T-cell (primary cell): ENCODE data around the gene CALCB. TPM values are rescaled to one million over a fixed set of nuclear protein-coding genes. Genes with fewer than 3 reads are reported as not detected.

Source experiments
- ATAC-seq, 4 experiments: fragments of 200-7000 bp in 3 of 4; fragments of 150-1000 bp in 1 of 4; cut with Tn5 transposase; replicated peaks in 1 of 4; 1 replicate in 3 of 4; 2 replicates in 1 of 4; pipeline ENCODE4 v1.10.0; 2021; ENCODE audit warnings: moderate library complexity in 3 of 4, mild to moderate bottlenecking in 2 of 4, moderate number of reproducible peaks in 1 of 4
- CTCF ChIA-PET, 2 donors: fragments of 300-600 bp; sonication (Branson Sonifier 250); formaldehyde crosslinking; loops; one replicate each; lab custom pipeline; 2022; ENCODE audit warnings: antibody characterized with exemption in 2 of 2; lab: Charles Lee
- POLR2A ChIA-PET, 2 donors: fragments of 300-600 bp; sonication (Branson Sonifier 250); formaldehyde crosslinking; loops; one replicate each; lab custom pipeline; 2022; ENCODE audit warnings: antibody characterized with exemption in 2 of 2; lab: Charles Lee
- DNase-seq, 35 experiments: peaks; one replicate each; pipeline versions ENCODE4 v3.0.0 to v3.0.0-alpha.2; 2013 to 2023
- H3K27ac ChIP-seq: one replicate; pipeline ENCODE4 v1.5.1; 2013; ENCODE audit warnings: low read length
- H3K27me3 ChIP-seq, 2 experiments: replicated peaks in 1 of 2; 1 replicate in 1 of 2; 2 replicates in 1 of 2; pipeline versions ENCODE4 v1.6.1 to v1.7.0; 2013; ENCODE audit warnings: low read length in 1 of 2, mixed read lengths in 1 of 2; ENCODE audit not compliant: control insufficient read depth in 2 of 2, insufficient read depth in 2 of 2; ENCODE audit errors: extremely low read depth in 1 of 2
- H3K36me3 ChIP-seq, 2 donors: 1 replicate in 1 of 2; 2 replicates in 1 of 2; pipeline versions ENCODE4 v1.6.1 to v1.7.0; 2013; ENCODE audit warnings: low read length in 1 of 2; ENCODE audit not compliant: control insufficient read depth in 2 of 2, insufficient read depth in 1 of 2; ENCODE audit errors: extremely low read depth in 1 of 2
- H3K4me1 ChIP-seq, 2 experiments: 1 replicate in 1 of 2; 2 replicates in 1 of 2; pipeline versions ENCODE4 v1.6.1 to v1.7.0; 2013; ENCODE audit warnings: low read length in 2 of 2, mixed read lengths in 1 of 2; ENCODE audit not compliant: insufficient read depth in 2 of 2, control insufficient read depth in 1 of 2; ENCODE audit errors: extremely low read depth in 1 of 2
- H3K4me3 ChIP-seq, 2 donors: 1 replicate in 1 of 2; 2 replicates in 1 of 2; pipeline versions ENCODE4 v1.5.1 to v1.7.0; 2013; ENCODE audit warnings: mild to moderate bottlenecking in 2 of 2, low read length in 1 of 2, moderate library complexity in 1 of 2; ENCODE audit not compliant: control insufficient read depth in 1 of 2; ENCODE audit errors: extremely low read depth in 1 of 2
- H3K9me3 ChIP-seq: 2 replicates; pipeline ENCODE4 v1.7.0; 2013
- H3K27ac Mint-ChIP-seq, 2 donors: one replicate each; pipeline ENCODE4 v1.8.0; 2020 to 2021; ENCODE audit warnings: mild to moderate bottlenecking in 2 of 2, mixed read lengths in 2 of 2
- H3K27me3 Mint-ChIP-seq, 2 donors: one replicate each; pipeline ENCODE4 v1.8.0; 2021 to 2022; ENCODE audit warnings: mixed read lengths in 2 of 2
- H3K36me3 Mint-ChIP-seq: one replicate; pipeline ENCODE4 v1.8.0; 2021; ENCODE audit warnings: mixed read lengths
- H3K4me1 Mint-ChIP-seq, 3 donors: one replicate each; pipeline ENCODE4 v1.8.0; 2020 to 2022; ENCODE audit warnings: mixed read lengths in 3 of 3, mild to moderate bottlenecking in 1 of 3
- H3K4me3 Mint-ChIP-seq, 3 donors: one replicate each; pipeline ENCODE4 v1.8.0; 2020 to 2022; ENCODE audit warnings: mild to moderate bottlenecking in 3 of 3, mixed read lengths in 3 of 3, moderate library complexity in 3 of 3
- H3K9me3 Mint-ChIP-seq, 3 donors: one replicate each; pipeline ENCODE4 v1.8.0; 2020 to 2022; ENCODE audit warnings: mixed read lengths in 3 of 3
- WGBS: methylation state at CpG from one replicate; pipeline ENCODE4 v1.1.5; 2013; ENCODE audit warnings: missing lambda C conversion rate; ENCODE audit not compliant: insufficient coverage; 5-methylcytosine and 5-hydroxymethylcytosine counted together
- total RNA-seq, 35 experiments: library from RNA in 6 of 35; stranded (reverse) in 6 of 35; fragments of 120-200 nt in 1 of 35; gene quantifications; one replicate each; pipeline versions ENCODE4 v1.2.1 to v1.2.4 and lab custom pipeline; 2013 to 2026

The CALCB gene
- total RNA-seq, 5 donors from 2014 or later (not counting 1 experiment from before 2014, with no cell fraction given), result 0.58 to 1.0 (median 0.72) TPM

DNA sequence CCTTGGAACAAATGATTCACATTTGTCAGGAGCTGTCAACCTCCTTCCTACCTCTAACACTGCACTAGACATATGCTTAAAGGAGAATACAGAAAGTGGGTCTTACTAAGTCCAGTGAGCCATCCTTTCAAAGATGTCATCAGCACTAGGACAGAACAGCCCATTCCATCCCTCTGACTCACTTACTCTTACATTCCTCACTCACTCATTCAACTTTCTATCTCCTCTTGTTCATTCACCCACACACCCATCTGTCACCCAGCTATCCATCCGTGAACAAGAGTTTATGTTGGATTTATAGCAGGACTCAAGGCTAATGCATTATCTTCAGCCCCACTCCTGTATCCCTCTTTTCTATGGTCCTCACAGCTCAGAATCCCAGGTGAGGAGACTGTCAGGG is 50.5 kb downstream of the CALCB start:
- H3K4me3 Mint-ChIP-seq, result no peak overlapping the region
- POLR2A ChIA-PET, result no interaction called here

DNA sequence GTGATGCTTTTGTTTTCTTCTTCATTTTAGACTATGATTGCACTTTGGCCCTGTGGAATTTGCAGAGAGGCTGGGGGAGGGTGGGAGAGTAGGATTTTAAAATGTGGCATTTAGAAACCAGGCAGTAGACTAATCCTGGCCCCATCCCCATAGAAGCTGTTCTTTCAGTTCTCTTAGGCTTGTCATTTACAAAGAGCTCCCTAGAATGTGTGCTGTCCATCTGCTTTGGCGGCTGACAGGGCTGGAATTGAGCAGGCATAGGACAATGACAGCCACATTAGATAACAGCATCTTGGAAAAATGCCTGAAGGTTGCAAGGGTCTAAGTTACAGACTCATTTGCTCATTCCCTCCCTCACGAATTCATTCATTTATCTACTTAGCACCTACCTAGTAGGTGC is 51.1 kb downstream of the CALCB start:
- Mint-ChIP-seq H3K27ac (no peak overlapping the region), H3K4me3 (no peak overlapping the region), H3K9me3 (no peaks in the 10 kb centered on the region), H3K27me3 (peaks cover 15 to 21% of the 10 kb centered on the region in 2 donors), H3K36me3 (no peaks in the 10 kb centered on the region), H3K4me1 (no peaks in the 10 kb centered on the region)
- H3K9me3 ChIP-seq, result no peaks in the 10 kb centered on the region
- H3K27me3 ChIP-seq, result peaks cover 0 to 18% of the 10 kb centered on the region in 2 experiments
- no peak for ATAC-seq
- ChIA-PET CTCF (no interaction called here), POLR2A (no interaction called here)
- H3K4me3 ChIP-seq, result no peak overlapping the region
- DNase-seq, result no peak
- H3K36me3 ChIP-seq, result no peaks in the 10 kb centered on the region
- WGBS, result 100% methylated on average over 1 of the region's 2 CpGs
- no peak overlapping the region for H3K27ac ChIP-seq
- no peaks in the 10 kb centered on the region for H3K4me1 ChIP-seq

More for the DNA sequence above, 50.5 kb downstream of the CALCB start:
- Histone ChIP-seq H3K9me3 (no peaks in the 10 kb centered on the region), H3K36me3 (no peaks in the 10 kb centered on the region), H3K4me1 (no peaks in the 10 kb centered on the region), H3K4me3 (no peak overlapping the region), H3K27me3 (peaks cover 0 to 25% of the 10 kb centered on the region in 2 experiments), H3K27ac (no peak overlapping the region)
- ATAC-seq (no peak), DNase-seq (no peak)
- Mint-ChIP-seq H3K27ac (no peak overlapping the region), H3K36me3 (no peaks in the 10 kb centered on the region), H3K4me1 (no peaks in the 10 kb centered on the region), H3K27me3 (peaks cover 15 to 25% of the 10 kb centered on the region in 2 donors), H3K9me3 (no peaks in the 10 kb centered on the region)
- no CpG with 5 or more reads among the region's 1 CpG for WGBS
- CTCF ChIA-PET, result no interaction called here

DNA sequence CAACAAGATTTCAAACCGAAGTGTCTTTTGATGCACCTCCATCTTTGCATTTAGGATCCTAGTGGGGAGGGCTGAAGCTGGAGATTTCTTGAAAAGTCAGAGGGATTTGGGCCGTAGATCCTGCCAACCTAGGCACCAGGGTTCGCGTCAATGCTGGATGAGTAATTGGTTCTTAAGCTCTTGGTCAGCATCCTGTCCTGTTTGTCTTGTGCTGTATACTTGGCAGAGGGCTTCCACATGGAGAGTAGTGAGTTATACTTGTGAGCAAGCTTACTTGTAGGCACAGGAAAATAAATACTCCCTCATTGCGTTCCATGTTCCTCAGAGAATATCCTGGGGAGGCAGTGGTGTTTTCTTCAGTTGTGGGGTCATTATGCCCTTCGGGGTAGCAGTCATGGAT is 53.9 kb downstream of the CALCB start:
- Histone ChIP-seq H3K4me1 (no peaks in the 10 kb centered on the region), H3K9me3 (no peaks in the 10 kb centered on the region), H3K4me3 (no peak overlapping the region), H3K27ac (no peak overlapping the region), H3K27me3 (peaks cover 0 to 21% of the 10 kb centered on the region in 2 experiments), H3K36me3 (no peaks in the 10 kb centered on the region)
- DNase-seq, result no peak
- POLR2A ChIA-PET, result no interaction called here
- Mint-ChIP-seq H3K36me3 (no peaks in the 10 kb centered on the region), H3K27me3 (peaks cover 14 to 15% of the 10 kb centered on the region in 2 donors), H3K27ac (no peak overlapping the region), H3K9me3 (no peaks in the 10 kb centered on the region), H3K4me1 (no peaks in the 10 kb centered on the region), H3K4me3 (no peak overlapping the region)
- CTCF ChIA-PET, result no interaction called here
- WGBS, result 88% methylated on average over 3 of the region's 6 CpGs
- no peak for ATAC-seq

Other genes starting within 250 kb of the CALCB start
- gene CYP2R1, start 181.4 kb upstream of the CALCB start, total RNA-seq, result 10 to 100 TPM; 17.9 to 23.3 (median 19.1) TPM
- gene CALCA, start 101.2 kb upstream of the CALCB start, total RNA-seq, result not detected
- gene INSC, start 41.3 kb downstream of the CALCB start, total RNA-seq, result under 1 TPM in 2 of 5 donors, not detected in 3; 0.44 to 0.53 TPM